Natural killer cell (primary cell): Measurements from ENCODE around the gene COL11A2. TPM values are rescaled to one million over a fixed set of nuclear protein-coding genes. Genes with fewer than 3 reads are reported as not detected.

Experiments
- ATAC-seq, 3 donors: fragments of 150-1000 bp in 2 of 3; fragments of 200-7000 bp in 1 of 3; cut with Tn5 transposase; 1 replicate in 1 of 3; 2 replicates in 2 of 3; pipeline ENCODE4 v1.10.0; 2021; ENCODE audit warnings: mild to moderate bottlenecking in 2 of 3, moderate library complexity in 2 of 3
- DNase-seq, 2 donors: peaks; one replicate each; pipeline versions ENCODE4 v3.0.0 to v3.0.0-alpha.2; 2013 to 2021; ENCODE audit warnings: mixed read lengths in 1 of 2
- H3K27ac ChIP-seq: one replicate; pipeline ENCODE4 v1.5.1; 2013; ENCODE audit warnings: mild to moderate bottlenecking, low read length
- H3K27me3 ChIP-seq: one replicate; pipeline ENCODE4 v1.6.1; 2013; ENCODE audit warnings: low read length; ENCODE audit not compliant: control insufficient read depth, insufficient read depth
- H3K36me3 ChIP-seq: one replicate; pipeline ENCODE4 v1.6.1; 2013; ENCODE audit warnings: low read length; ENCODE audit not compliant: control insufficient read depth, insufficient read depth
- H3K4me1 ChIP-seq: one replicate; pipeline ENCODE4 v1.6.1; 2013; ENCODE audit warnings: low read length; ENCODE audit not compliant: control insufficient read depth, insufficient read depth
- H3K4me3 ChIP-seq: one replicate; pipeline ENCODE4 v1.5.1; 2013; ENCODE audit warnings: low read length
- H3K9me3 ChIP-seq: one replicate; pipeline ENCODE4 v1.6.1; 2013; ENCODE audit warnings: low read length; ENCODE audit not compliant: control insufficient read depth, insufficient read depth
- H3K27ac Mint-ChIP-seq, 2 donors: one replicate each; pipeline ENCODE4 v1.8.0; 2022; ENCODE audit warnings: mild to moderate bottlenecking in 2 of 2, mixed read lengths in 2 of 2, moderate library complexity in 1 of 2
- H3K27me3 Mint-ChIP-seq, 2 donors: one replicate each; pipeline ENCODE4 v1.8.0; 2022; ENCODE audit warnings: low read depth in 2 of 2, mixed read lengths in 2 of 2
- H3K36me3 Mint-ChIP-seq: one replicate; pipeline ENCODE4 v1.8.0; 2022; ENCODE audit warnings: mixed read lengths
- H3K4me1 Mint-ChIP-seq, 2 donors: one replicate each; pipeline ENCODE4 v1.8.0; 2022; ENCODE audit warnings: mixed read lengths in 2 of 2
- H3K4me3 Mint-ChIP-seq: one replicate; pipeline ENCODE4 v1.8.0; 2022; ENCODE audit warnings: mild to moderate bottlenecking, moderate library complexity, mixed read lengths
- H3K9me3 Mint-ChIP-seq, 2 donors: one replicate each; pipeline ENCODE4 v1.8.0; 2022; ENCODE audit warnings: mixed read lengths in 2 of 2
- WGBS: methylation state at CpG from one replicate; pipeline ENCODE4 v1.1.7; 2013; ENCODE audit warnings: missing lambda C conversion rate; ENCODE audit not compliant: insufficient coverage; 5-methylcytosine and 5-hydroxymethylcytosine counted together
- intact Hi-C: fragments of 100-400 bp; cut with micrococcal nuclease; formaldehyde crosslinking; loops from one replicate; pipeline ENCODE4 v1.14.2; 2022
- total RNA-seq, 4 donors: library from RNA; stranded (reverse); fragments of 120-200 nt in 1 of 4; gene quantifications; one replicate each; pipeline versions ENCODE4 v1.2.3 to v1.2.4, GENCODE V29; 2013 to 2022
- TF ChIP-seq, protein P1 (sequence below): fragments of 200-600 bp; IDR thresholded peaks from one replicate; pipeline ENCODE4 v1.8.0; 2022; ENCODE audit warnings: antibody characterized with exemption

Gene COL11A2
- total RNA-seq, 3 donors from 2014 or later (not counting 1 experiment from before 2014, with no cell fraction given), result 0.93 to 2.0 (median 0.94) TPM

DNA sequence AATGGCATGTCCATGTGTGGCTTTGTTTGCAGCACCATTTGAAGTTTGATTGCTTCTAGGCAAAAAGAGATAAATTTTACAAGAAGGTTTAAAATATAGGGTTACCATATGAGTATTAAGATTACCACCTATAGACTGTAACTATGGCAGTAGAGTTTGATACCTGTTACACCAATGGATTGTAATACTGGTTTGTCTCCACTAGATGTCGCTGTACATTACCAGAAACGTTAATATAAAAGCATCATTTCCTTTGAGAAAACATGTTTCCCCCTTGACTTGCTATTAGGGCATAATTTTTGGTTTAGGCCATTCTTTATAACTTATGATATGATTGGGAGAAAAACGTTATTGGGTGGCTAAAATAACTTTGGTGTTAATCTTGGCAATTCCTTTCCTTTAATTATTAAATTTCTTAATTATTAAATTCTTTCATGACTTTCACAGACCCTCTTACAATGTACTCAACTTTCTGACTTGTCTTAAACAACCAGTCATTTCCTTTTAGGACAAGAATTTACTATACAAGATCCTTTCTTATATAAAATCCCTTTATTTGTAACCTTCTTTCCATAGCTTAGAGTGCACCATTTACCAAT, 73.6 kb downstream of the COL11A2 start:
- H3K4me3 ChIP-seq, result no peak overlapping the region
- peaks cover 0 to 7% of the 10 kb centered on the region in 2 donors for H3K4me1 Mint-ChIP-seq
- H3K4me1 ChIP-seq, result peaks cover 27% of the 10 kb centered on the region
- H3K27me3 ChIP-seq, result peaks cover 20% of the 10 kb centered on the region
- DNase-seq (peak in 1 of 2 donors; percentile 86), ATAC-seq (peak; percentile 72 to 80 (median 80))
- no peak overlapping the region for H3K4me3 Mint-ChIP-seq
- H3K27ac ChIP-seq, result no peak overlapping the region
- H3K36me3 ChIP-seq, result no peaks in the 10 kb centered on the region
- no peak overlapping the region for H3K27ac Mint-ChIP-seq
- peaks cover 0 to under 1% of the 10 kb centered on the region in 2 donors for H3K9me3 Mint-ChIP-seq
- no CpG with 5 or more reads among the region's 3 CpGs for WGBS
- TF ChIP-seq, protein P1, sequence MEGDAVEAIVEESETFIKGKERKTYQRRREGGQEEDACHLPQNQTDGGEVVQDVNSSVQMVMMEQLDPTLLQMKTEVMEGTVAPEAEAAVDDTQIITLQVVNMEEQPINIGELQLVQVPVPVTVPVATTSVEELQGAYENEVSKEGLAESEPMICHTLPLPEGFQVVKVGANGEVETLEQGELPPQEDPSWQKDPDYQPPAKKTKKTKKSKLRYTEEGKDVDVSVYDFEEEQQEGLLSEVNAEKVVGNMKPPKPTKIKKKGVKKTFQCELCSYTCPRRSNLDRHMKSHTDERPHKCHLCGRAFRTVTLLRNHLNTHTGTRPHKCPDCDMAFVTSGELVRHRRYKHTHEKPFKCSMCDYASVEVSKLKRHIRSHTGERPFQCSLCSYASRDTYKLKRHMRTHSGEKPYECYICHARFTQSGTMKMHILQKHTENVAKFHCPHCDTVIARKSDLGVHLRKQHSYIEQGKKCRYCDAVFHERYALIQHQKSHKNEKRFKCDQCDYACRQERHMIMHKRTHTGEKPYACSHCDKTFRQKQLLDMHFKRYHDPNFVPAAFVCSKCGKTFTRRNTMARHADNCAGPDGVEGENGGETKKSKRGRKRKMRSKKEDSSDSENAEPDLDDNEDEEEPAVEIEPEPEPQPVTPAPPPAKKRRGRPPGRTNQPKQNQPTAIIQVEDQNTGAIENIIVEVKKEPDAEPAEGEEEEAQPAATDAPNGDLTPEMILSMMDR, result peak; percentile 86
- peaks cover 3% of the 10 kb centered on the region for H3K36me3 Mint-ChIP-seq
- H3K27me3 Mint-ChIP-seq, result peaks cover 43 to 52% of the 10 kb centered on the region in 2 donors
- peaks cover 4% of the 10 kb centered on the region for H3K9me3 ChIP-seq
- intact Hi-C loops, result loop anchor here (1.0 kb wide), 1 partner anchor 130 kb away; no protein-coding TSS in a partner anchor

DNA sequence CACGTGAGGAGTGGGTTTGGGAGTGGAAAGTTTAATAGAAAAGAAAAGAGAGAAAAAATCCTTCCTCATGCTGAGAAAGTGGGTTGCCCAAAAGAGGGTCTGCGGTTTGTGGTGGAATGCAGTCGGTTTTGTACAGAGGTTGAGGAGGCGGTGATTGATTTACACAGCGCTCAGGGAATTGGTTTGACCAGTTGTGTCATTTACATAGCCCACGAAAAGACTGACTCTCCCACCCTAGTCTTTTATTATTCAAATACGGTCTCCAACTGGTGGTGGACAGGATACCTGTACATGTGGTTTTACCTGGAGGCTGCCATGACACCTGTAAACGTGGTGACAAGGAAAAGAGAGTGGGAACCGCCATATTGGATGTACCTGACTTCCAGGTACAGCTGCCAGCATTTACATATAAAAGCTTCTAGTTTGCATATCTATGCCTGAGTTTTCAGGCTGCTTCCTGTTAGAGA, 74.4 kb downstream of the COL11A2 start:
- Histone ChIP-seq H3K36me3 (no peaks in the 10 kb centered on the region), H3K9me3 (no peaks in the 10 kb centered on the region), H3K4me1 (peaks cover 31% of the 10 kb centered on the region), H3K27ac (no peak overlapping the region), H3K4me3 (no peak overlapping the region), H3K27me3 (peaks cover 20% of the 10 kb centered on the region)
- no peak overlapping the region for H3K4me3 Mint-ChIP-seq
- peaks cover 0 to 7% of the 10 kb centered on the region in 2 donors for H3K4me1 Mint-ChIP-seq
- no peak for ATAC-seq
- 9% methylated on average over 8 of the region's 9 CpGs for WGBS
- H3K27me3 Mint-ChIP-seq, result peaks cover 47 to 60% of the 10 kb centered on the region in 2 donors
- H3K36me3 Mint-ChIP-seq, result no peaks in the 10 kb centered on the region
- TF ChIP-seq, protein P1, result no peak
- DNase-seq, result peak in 1 of 2 donors; percentile 15
- intact Hi-C loops, result loop anchor here (1.0 kb wide), 1 partner anchor 130 kb away; no protein-coding TSS in a partner anchor
- no peak overlapping the region for H3K27ac Mint-ChIP-seq
- no peaks in the 10 kb centered on the region for H3K9me3 Mint-ChIP-seq

DNA sequence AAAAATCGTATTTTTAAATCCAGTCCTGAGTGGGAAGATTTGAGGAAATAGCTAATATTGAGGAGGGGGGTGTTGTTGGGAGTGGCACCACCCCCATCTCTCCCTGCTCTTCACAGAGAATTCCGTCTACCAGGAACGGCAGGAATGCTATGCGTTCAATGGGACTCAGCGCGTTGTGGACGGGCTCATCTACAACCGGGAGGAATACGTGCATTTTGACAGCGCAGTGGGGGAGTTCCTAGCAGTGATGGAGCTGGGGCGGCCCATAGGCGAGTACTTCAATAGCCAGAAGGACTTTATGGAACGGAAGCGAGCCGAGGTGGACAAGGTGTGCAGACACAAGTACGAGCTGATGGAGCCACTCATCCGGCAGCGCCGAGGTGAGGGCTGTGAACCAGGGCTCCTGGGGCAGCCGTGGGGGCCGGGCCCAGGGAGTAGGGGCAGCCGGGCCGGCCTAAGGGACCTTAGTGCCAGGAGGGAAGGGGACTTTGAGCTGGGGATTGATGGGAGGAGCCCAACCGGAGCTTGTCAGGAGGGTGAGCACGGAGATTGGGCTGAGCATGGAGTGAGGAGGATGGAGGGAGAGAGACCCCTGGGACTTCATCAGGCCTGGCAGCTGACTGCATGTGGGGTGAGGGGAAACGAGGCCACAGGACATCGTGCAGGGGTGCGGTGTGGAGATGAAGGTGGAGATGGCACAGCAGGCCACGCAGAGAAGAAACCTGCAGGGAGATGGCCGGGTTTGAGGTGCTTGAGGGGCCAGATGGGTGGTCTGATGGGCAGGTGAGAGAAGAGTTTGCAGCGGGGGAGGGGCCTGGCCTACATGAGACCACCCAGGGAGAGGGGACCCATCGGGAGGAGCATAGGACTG, 75.2 kb downstream of the COL11A2 start:
- Histone ChIP-seq H3K27ac (no peak overlapping the region), H3K4me3 (no peak overlapping the region), H3K9me3 (no peaks in the 10 kb centered on the region), H3K27me3 (peaks cover 24% of the 10 kb centered on the region), H3K36me3 (no peaks in the 10 kb centered on the region), H3K4me1 (peaks cover 37% of the 10 kb centered on the region)
- DNase-seq, result peak in 1 of 2 donors; percentile 25
- Mint-ChIP-seq H3K27ac (no peak overlapping the region), H3K4me1 (peaks cover 0 to 7% of the 10 kb centered on the region in 2 donors), H3K36me3 (no peaks in the 10 kb centered on the region), H3K4me3 (peak overlapping the region; percentile 26), H3K9me3 (no peaks in the 10 kb centered on the region), H3K27me3 (peaks cover 51 to 68% of the 10 kb centered on the region in 2 donors)
- TF ChIP-seq, protein P1, result no peak
- intact Hi-C loops, result no loop called here
- ATAC-seq, result no peak
- 15% methylated on average over 32 of the region's 32 CpGs for whole genome bisulfite sequencing
